ENCODE data around the gene BRWD1.

- TF ChIP-seq CTCF (IDR thresholded peaks at IDR 0.05) (no peak), POLR2A (IDR thresholded peaks at IDR 0.05) (no peak)
These were observed 2.4 kb upstream of the BRWD1 start for GRCh38 chr21:39315603-39316445.
